Hematopoietic multipotent progenitor cell treated with erythropoietin and hydrocortisone succinate and interleukin-3 and kit ligand, for 15 days (in vitro differentiated cells): ENCODE data around the gene CHRNB1.
"Not testable (repeated sequence)": the region's sequence is repeated elsewhere in the genome, so short reads cannot be mapped to it uniquely, and the experiment has no call there.

Source experiments
- DNase-seq: peaks from one replicate; pipeline ENCODE4 v3.0.0-alpha.2; 2015; ENCODE audit warnings: low spot score

The CHRNB1 gene

DNA sequence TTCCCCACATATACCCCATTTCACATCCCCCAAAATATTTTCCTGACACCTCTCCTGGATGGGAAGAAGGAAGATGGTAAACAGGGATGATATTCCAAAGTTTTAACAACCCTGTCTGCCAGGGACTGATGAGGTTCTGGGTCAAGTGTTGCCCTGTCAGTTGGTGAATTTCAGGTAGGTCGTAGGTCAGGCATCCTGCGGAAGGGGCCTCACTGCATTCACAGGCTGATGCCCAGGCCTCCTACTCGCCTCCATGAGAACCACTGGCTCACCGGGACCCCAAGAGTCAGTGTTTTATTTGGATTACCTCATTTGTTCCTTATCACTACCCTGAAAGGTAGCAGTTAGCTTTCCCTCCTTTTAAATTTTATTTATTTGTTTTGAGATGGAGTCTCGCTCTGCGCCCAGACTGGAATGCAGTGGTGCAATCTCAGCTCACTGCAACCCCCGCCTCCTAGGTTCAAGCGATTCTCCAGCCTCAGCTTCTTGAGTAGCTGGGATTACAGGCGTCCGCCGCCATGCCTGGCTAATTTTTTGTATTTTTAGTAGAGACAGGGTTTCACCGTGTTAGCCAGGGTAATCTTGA lies 24.0 kb downstream of the CHRNB1 start:
- no peak for DNase-seq

DNA sequence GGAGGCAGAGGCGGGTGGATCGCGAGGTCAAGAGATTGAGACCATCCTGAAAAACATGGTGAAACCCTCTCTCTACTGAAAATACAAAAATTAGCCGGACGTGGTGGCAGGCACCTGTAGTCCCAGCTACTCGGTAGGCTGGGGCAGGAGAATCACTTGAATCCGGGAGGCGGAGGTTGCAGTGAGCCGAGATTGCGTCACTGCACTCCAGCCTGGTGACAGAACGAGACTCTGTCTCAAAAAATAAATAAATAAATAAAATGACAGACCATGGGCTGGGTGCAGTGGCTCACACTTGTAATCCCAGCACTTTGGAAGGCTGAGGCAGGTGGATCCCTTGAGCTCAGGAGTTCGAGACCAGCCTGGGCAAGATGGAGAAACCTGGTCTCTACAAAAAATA lies 25.0 kb downstream of the CHRNB1 start:
- DNase-seq: not testable (repeated sequence)

DNA sequence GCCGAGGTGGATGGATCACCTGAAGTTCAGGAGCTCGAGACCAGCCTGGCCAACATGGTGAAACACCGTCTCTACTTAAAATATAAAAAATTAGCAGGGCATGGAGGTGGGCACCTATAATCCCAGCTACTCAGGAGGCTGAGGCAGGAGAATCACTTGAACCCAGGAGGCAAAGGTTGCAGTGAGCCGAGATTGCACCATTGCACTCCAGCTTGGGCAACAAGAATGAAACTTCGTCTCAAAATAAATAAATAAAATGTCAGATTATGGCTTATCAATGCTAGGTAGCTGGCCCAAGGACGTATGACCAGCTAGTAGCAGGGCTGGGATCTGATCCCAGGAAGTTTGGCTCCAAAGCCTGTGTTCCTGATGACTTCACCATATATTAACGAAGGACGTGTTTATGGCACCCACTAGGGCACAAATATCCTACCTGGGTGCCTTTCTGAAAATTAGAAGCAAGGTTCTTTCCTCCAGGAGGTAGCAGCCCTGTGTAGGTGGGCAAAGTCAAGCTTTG lies 25.7 kb downstream of the CHRNB1 start:
- not testable (repeated sequence) for DNase-seq

DNA sequence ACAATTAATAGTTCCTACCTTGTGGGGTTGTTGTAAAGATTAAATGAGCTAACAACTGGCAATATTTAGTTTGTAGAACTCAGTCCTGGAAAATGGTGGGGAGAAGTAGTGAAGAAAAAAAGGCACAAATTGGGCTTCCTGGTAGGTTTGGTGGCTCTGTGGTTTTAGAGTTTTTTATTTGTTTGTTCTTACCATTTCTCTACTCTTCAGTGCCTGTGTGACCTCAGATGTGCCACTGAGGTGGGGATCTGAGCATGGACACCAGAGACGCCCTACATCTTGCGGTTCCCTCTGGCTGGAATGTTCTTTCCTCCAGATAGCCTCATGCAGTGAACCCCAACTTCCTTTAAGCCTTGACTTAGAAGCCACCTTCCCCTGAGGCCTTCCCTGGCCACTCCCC lies 26.9 kb downstream of the CHRNB1 start:
- DNase-seq: no peak

DNA sequence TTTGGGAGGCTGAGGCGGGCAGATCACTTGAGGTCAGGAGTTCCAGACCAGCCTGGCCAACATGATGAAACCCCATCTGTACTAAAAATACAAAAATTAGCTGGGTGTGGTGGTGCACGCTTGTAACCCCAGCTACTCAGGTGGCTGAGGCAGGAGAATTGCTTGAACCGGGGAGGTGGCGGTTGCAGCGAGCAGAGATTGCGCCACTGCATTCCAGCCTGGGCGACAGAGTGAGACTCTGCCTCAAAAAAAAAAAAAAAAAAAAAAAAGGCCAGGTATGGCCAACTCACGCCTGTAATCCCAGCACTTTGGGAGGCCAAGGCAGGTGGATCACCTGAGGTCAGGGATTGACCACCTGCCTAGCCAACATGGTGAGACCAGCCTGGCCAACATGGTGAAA lies 29.9 kb downstream of the CHRNB1 start:
- DNase-seq: not testable (repeated sequence)

DNA sequence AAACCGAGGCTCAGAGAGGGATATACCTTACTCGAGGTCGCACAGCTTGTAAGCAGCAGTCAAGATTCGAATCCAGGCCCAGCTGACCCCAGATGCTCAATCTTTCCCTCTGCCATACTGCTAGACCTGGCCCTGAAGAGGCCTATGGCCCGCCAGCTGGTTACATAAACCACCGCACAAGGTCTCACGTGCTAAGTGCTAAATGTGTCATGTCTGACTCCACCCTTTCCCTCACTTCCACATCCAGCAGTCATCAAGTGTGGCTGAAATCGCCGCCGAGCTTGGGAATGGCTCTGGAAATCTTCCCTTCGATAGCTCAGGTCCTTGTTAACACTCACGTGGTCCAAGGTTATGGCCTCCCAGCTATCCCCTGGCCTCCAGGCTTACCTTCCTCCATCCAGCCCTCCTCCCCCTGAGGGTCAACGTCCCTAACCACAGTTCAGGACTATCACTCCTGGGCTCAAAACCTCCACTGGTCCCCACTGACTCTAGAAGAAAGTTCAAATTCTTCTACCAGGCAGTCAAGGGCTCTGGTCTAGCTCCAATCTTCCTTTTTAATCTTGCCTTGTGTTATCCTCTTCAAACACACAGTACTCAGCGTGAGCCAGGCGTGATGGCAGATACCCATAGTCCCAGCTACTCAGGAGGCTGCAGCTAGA lies 31.0 kb downstream of the CHRNB1 start:
- peak; percentile 85 for DNase-seq

DNA sequence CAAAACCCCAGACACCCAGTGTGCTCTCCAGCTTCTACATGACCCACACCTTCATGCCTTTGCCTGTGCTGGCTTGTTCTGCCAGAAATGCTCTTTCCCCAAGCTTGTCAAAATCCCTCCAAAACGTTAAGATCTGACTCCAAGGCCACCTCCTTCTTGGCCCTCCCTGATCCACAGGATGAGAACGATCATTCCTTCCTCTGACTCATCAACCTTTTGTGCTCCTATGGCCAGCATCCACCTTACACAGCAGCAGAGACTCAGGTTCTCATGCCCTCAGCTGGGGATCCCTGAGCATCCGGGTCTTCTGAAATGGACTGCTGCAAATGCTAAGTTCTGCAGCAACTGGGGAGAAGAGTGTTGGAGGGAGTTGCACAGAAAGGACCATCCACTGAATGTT lies 31.6 kb downstream of the CHRNB1 start:
- no peak for DNase-seq

DNA sequence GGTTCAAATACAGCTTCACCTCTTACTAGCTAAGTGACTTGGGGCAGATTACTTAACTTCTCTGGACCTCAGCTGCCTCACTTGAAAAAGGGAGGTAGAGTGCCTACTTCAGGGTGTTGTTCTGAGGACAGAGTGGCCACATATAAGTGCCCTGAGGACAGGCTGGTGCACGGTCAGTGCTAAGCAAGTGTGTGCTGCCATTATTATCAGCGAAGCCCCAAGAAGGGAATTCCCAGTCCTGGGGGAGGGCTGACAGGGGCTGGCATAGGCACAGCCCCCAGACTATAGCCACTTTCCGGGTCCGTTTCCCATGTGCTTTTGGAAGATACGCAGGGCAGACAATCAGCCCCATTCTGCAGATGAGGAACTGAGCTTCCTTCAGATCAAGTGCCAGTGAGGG lies 32.1 kb downstream of the CHRNB1 start:
- peak; percentile 27 for DNase-seq

DNA sequence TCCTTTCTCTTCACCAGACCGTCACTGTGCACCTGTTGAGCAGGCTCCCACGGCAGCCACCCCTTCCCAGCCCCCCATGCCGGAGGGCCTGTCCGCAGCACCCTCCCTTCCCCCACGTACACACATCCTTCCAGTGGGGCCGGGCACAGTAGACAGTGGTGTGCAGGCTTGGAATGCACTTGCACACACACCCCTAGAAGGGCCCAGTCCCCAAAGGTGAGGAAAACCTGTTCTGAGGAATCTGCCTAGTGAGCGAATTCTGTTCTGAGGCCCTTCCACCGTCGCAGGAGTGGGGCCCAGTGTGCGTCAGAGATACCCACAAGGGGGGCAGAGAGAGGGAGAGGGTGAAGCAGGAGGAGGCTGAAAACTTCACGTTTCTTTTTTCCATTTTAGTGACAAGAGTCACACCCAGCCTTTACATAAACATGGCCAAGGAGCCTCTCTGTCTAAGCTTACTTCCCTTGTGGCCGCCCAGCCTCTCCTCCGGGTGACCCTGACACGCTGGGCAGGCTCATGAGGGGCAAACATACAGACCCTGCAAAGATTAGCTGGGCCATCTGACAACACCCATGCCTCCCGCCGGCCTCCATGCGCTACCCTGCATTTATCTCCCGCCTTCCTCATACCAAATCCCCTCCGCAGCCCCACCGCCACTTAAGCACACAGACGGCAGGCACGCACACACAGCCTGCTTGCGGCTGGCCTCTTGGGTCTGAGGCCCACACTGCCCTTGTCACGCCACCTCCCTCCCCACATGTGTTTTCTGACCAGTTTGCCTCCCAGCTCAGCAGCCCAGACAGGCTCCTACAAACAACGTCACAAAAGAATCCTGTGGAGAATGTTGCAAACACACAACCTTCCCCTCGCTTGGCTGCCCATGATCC lies 32.8 kb downstream of the CHRNB1 start:
- peak; percentile 35 for DNase-seq

DNA sequence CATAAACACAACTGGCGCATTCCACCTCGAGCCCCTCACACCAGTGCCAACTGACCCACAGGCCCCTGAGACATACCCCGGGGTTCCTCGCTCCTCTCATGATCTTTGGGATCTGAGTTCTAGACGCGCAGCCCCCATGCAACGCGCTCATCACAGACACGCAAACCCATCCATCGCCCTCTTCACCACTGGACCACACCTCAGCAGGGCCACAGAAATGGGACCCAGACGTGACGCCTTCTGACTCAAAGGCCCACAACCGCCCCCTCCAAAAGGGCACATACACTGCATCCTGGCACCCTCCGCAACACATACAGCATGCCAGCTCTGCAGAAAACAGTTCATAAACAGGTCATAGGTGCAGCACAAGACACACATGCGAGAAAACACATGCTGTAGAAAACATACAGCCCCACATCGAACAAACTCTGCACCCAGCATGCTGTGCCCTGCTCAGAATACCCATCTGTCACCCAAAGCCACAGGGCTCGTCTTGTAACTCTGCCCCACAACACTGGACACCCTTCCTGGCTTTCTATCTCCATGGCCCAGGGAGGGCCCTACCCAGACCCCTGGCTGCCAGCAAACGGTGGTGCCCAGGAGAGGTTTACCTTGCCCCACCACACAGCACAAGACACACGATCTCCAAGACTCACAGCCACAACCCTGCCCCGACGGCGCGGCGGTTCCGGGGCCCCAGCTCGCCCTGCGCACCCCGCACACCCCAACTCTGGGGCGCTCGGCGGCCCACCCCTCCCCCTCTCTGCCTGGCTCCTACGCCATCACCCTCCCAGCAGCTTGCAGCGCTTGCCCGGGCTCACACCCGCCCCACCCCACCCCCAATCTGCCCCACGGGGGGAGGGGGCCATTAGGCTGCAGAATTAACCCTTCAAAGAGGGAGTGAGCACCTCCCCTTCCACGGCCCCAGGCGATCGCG lies 33.7 kb downstream of the CHRNB1 start:
- peak; percentile 58 for DNase-seq

DNA sequence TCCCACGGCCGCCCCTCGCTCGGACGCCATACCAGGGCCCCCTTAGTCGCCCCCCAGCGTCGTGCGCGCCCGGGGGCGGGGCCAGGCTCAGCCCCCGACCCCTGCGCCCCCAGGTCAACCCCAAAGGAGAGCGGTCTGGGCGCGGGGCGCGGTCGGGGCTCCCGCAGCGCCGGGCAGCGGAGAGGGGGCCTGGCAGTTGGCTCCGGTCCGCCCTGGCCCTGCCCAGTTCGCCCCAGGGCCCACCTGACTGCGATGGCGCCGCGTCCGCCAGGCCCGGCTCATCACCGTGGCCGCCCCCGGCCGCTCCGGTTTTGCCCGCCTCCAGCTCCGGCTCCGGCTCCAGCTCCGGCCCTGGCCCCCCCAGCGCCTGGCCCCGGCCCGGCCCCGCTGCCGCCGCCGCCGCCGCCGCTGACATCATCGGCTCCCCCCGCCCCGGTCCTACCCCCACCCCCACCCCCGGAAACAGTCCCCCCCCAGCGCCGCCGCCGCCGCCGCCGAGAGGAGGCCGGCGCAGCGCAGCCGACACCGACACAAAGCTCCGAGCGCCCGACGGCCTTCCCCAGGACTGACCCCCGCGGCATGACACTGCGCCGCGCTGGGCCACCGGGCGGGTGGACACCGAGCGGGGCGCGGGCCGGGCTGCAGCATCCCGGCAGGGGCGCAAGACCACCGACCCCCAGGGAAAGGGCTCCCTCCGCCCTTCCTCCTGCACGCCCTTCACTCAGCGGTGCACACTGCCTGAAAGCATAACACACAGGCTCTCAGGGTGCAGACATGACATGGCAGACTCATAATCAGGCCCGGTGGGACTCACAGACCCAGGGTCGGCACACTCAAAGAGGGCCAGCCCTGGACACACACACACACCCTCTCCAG lies 34.6 kb downstream of the CHRNB1 start, which contains the start of gene ZBTB4:
Gene ZBTB4, minus strand, starts transcription at position 419 of the 876 bp plus-strand sequence. CDS start 12,830 bp downstream, outside the sequence.
- DNase-seq: peak; percentile 41

DNA sequence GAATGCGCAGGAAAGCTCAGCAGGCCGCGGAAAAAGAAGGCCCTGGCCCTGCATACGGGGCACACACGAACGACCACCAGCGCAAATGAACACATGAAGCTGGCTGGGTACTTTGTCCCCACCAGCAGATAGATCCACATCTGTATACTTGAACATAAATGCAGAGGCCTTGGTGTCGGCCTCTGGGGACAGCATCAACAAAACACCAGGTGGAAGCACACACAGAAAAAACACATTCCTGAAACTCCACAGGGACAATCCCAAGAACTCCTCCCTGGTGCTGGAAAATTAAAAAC lies 35.2 kb downstream of the CHRNB1 start:
- no peak for DNase-seq

DNA sequence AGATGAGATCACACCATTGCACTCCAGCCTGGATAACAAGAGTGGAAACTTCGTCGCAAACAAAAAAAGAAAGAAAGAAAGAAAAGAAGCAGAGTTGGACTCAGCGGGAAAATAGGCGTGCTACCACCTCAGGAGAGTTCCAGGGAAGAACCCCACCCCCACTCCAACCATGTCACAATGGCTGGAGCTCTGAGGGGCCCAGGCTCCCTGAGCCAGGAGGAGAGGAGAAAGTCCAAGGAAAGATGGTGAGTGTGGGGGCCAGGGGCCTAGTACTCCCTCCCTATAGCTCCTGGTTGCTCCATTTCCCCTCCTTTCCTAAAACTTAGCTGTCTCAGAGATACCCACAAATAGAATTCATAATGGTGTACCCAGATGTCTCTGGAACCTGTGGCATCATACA lies 36.4 kb downstream of the CHRNB1 start, which contains the start of gene SLC35G6:
Gene SLC35G6, plus strand, starts transcription at position 172 of the 400 bp plus-strand sequence. Its CDS starts 71 bp downstream, at position 243.
- not testable (repeated sequence) for DNase-seq

DNA sequence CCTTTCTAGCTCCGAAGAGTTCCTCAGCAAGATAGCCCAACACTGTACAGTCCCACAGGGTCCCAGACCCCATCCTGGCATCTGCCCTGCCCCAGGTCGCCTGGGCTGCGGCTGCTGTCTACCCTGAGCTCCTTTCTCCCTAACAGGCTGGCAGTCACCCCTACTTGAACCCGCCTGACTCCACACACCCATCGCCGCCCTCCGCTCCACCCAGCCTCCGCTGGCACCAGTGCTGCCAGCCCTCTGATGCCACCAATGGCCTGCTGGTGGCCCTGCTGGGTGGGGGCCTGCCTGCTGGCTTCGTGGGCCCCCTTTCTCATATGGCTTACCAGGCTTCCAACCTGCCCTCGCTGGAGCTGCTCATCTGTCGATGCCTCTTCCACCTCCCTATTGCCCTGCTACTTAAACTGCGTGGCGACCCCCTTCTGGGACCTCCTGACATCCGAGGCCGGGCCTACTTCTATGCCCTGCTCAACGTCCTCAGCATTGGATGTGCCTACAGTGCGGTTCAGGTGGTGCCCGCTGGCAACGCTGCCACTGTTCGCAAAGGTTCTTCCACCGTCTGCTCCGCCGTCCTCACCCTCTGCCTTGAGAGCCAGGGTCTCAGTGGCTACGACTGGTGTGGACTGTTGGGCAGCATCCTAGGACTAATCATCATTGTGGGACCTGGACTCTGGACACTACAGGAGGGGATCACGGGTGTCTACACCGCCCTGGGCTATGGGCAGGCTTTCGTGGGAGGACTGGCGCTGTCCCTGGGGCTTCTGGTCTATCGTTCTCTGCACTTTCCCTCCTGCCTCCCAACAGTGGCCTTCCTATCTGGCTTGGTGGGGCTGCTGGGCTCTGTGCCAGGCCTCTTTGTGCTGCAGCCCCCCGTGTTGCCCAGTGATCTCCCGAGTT lies 37.2 kb downstream of the CHRNB1 start:
- peak; percentile 57 for DNase-seq

DNA sequence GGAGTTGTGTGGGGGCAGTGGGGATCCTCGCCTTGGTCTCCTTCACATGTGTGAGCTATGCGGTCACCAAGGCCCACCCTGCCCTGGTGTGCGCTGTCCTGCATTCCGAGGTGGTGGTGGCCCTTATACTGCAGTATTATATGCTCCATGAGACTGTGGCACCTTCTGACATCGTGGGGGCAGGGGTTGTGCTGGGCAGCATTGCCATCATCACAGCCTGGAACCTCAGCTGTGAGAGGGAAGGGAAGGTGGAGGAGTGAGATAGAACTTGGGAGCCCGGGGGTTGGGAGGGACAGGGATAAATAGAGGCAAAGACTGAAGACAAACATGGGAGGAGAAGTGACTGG lies 37.9 kb downstream of the CHRNB1 start:
- DNase-seq: not testable (repeated sequence)

DNA sequence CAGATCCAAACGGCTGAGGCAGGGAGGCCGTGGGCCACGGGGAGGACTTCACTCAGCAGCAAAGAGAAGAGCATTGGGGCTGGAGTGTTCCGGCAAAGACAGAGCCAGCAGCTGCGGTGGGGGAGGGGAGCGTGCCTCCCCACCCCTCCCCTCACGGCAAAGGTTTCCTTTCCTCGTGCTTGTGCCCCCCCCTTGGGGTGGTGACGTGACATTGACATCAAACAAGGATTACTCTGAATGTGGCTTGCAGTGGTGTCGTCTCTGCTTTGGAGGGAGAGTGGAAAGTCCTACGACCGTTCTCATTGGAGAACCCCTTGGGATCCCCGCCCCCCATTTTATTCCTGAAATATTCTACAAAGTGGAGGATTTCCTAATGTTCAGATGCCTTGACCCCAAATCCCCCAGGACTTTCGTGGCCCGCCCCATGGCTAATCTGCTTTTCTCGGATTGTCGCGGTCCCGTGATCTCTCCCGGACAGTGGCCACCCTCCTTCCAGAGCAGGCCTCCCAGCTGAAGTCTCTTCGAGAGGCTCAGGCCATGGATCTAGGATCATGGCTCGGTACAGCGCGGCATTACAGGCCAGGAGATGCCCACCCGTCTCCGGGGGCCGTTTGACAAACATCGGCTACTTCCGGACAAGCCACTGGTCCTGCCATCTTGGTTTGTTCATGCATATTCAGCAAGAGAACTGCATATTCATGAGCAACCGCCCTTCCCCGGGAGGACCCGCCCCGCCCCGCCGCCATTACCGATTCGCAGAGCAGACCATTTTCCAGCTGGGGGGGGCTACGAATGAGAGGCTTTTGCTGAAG lies 38.6 kb downstream of the CHRNB1 start:
- DNase-seq: peak; percentile 93

DNA sequence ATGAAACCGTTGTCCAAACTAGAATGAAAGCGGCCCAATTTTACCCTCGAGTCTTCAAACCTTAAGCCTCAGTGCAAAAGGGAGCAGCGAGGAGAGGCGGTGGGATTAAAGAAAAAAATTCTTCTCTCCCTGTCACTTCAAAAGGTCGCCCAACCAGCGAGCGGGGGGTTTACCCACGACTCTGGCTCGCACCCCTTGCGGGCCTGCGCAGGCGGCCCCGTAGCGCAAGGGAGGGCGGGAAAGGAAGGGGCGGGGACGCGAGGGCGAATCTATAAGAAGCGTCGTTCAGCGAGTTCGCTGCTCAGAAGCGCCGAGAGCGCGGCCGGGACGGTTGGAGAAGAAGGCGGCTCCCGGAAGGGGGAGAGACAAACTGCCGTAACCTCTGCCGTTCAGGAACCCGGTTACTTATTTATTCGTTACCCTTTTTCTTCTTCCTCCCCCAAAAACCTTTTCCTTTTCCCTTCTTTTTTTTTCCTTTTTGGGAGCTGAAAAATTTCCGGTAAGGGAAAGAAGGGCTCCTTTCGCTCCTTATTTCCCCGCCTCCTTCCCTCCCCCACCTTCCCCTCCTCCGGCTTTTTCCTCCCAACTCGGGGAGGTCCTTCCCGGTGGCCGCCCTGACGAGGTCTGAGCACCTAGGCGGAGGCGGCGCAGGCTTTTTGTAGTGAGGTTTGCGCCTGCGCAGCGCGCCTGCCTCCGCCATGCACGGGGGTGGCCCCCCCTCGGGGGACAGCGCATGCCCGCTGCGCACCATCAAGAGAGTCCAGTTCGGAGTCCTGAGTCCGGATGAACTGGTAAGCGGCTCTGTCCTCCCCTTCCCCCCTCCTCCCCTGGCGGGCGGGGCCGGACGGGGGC lies 39.4 kb downstream of the CHRNB1 start, which contains the start of gene POLR2A:
Gene POLR2A, plus strand, starts transcription at position 300 of the 852 bp plus-strand sequence.
- DNase-seq: peak; percentile 97

DNA sequence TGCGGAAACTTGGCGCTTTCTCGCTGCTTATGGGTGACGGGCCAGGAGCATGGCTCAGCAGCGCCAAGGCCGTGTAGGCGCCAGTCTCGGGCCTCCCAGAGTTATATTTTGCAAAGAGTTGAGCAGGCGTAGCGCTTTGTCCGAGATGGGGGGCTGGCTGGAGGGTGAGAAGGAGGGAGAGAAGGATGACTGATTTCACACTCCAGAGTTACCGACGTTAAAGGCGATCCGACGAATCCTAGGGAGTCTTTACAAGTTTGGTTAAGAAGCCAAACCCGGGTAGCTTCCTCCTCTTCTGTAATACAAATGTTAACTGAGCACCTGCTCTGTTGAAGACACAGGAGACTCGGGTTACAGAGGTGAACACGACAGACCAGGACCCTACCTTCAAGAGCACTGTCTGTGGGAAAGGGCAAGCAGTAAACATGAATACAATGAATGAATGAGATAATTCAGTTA lies 40.1 kb downstream of the CHRNB1 start:
- no peak for DNase-seq
